Activated CD4-positive, alpha-beta T cell treated with anti-CD3 and anti-CD28 coated beads, Interleukin-2, amount 50 U/mL, for 1 hour (primary cell): ENCODE data around the gene POU3F3.

ENCODE experiments used
- DNase-seq: peaks from one replicate; pipeline ENCODE4 v3.0.0-alpha.2; 2020

POU3F3 gene

DNA sequence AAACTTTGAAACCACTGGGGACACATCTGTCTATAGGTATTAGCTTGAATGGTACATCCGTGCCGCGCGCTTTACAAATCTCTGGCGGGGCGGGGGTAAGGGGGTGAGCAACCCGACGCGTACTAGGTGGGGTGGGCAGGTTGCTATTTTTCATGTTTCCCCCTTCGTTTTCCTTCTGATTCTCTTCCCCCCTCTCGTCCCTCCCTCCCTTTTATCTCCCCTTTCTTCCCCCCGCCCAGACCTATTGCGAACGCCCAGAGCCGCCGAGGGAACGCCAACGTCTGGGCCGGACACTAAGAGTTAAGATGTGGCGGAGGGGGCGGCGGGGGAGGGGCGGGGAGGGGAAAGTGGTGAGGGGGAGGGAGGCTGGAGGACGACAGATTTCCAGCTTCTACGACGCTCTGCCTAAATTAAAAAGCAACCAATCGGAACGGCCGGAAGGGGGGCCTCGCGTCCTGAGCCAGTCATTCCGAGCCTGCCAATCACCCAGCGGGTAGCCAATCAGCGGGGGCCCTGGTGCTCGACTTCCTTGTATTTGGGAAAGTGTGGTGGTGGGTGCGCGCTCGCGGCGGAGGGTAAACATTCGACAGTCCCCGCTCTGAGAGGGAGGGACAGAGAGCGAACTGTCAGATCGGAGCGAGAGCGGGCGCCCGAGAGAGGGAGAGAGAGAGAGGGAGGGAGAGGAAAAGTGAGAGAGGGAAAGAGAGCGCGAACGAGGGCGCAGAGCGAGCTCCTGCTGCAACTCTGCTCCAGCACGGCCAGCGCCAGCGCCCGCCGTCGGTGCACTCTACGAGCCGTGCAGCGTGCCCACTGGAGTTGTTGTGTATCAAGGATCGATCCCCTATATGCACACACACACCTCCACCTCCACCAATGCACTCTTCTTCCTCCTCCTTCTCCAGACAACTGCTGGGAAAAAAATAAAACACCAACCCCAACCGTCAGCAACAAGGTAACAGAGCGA, at the start of gene POU3F3:
TSS of gene POU3F3 (plus strand) at position 582 of the 964 bp plus-strand sequence. CDS start 1,396 bp downstream, outside the sequence.
- no peak for DNase-seq

DNA sequence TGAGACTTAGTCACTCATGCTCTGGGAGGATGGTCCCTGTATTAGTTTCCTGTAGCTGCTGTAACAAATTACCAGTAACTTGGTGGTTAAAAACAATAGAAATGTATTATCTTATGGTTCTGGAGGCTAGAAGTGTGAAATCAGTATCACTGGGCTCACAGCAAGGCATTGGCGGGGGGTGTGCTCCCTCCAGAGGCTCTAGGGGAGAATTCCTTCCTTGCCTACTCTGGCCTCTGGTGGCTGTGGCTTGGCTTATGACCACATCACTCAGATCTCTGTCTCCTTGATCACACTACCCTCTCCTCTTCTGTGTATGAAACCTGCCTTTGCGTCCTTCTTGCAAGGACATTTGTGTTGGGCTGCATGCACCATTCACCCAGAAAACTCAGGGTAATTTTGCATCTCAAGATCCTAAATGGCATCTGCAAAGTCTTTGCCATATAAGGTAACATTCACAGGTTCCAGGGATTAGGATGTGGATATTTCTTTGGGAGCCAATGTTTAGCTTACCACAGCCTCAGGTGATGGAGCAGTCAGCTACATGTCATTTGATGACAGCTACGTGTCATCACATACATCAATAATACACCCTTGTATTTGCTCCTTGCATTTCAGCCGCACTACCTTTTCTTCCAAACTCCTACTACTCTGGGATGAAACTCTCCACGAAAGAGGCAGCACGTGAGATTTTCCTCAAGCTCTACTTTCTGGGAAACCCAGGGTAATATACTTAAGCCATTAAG, 49.6 kb upstream of the POU3F3 start:
- DNase-seq: no peak

DNA sequence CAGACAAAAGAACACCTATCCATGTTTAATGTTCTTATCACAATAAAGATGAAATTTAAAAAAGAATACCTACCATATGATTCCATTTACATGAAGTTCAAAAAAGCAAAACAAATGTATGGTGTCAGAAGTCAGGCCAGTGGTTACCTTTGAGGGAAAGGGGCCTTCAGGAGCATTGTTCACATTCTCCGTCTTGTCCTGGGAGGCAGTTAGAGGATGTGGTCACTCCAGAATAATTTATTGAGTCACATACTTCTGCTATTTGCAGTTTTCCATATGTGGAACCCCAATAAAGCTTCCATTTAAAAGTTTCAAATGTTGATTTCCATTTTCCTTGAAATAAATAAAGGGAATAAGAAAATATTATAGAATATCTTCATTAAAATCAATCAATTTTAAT, 41.6 kb upstream of the POU3F3 start:
- DNase-seq: no peak

DNA sequence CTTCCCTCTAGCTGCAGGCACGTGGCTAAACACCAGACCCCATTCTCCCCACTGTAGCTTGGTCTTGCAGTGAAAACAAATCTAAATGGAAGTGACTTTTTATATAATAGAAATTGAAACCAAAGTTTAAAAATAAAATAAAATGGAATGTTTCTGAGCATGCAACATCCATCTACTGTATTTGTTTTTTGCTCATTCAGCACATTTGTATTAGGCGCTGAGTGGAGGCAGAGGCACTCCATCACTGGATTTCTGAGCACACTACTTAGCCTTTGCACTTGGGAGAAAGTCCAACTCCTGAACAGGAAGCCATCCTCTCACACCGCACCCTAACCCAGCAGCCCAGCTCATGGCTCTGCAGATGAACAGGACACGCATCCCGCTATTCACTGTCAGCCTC, 37.8 kb upstream of the POU3F3 start:
- DNase-seq: no peak

DNA sequence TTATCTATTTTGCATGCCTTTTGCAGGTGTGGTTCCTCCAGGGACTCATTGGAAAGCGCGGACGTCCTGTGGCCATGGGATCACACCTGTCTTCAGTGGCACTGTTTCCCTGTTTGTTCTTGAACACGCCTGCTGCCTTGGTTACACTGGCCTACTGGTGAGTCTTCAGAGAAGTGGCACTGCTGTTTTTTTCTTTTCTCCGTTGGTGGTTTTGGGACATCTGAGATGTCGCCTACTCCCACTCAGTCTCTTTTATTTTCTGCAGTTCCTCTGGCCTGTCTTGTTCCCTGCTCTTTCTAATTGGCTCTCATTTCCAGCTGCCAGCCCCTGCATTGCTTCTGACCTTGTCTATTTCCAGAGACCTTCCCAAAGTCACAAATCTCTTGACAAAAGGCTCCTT, 35.7 kb upstream of the POU3F3 start:
- no peak for DNase-seq

DNA sequence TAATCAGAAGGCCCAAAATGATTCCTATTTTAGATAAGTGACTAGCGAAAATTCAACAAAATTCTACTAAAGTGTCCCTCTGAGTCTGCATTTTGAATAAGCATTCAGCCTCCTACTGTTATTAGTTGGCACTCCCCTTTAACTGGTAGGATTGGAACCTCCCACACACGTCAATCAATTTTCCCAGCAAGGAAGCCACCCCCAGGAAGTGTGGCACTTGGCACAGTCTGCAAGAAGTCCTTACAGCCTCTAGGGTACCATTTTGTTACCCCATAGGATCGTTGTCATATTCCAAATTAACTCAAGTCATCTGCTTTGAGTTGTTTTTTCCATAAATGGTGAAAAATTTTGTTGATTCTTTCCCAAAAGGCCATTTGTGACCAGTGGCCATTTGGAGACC, 33.8 kb upstream of the POU3F3 start:
- no peak for DNase-seq

DNA sequence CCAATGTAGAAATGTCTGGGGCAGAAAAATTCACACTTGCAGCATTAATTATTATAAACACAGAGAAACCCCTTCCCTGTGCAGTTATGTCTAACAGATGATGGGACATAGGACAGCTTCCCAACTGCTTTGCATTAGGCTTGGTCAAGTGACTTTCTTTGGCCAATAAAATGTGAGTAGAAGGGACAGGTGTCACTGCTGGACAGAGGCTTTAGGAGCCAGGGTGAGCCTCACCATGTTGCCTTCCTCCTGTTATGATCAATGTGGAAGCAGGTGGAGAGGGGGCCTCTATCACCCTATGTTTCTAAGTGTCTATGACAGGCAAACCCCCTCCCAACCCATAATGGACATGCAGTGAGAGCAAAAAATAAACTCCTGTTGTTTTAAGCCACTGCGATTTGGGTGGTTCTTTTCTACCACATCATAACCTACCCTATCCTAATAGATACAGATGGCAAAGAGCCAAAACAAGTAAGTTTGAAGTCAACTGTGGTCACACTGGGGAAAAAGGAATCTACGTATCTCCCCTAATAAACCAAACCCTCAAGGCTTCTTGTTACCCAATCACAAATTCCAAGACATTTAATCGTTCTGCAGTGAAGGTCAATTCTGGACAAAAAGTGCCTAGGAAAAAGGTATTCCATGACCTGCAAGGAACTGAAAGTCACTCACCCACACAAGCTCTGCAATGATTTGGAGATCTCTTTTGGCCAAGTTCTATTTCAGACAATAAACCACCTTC, 28.6 kb upstream of the POU3F3 start:
- DNase-seq: no peak

DNA sequence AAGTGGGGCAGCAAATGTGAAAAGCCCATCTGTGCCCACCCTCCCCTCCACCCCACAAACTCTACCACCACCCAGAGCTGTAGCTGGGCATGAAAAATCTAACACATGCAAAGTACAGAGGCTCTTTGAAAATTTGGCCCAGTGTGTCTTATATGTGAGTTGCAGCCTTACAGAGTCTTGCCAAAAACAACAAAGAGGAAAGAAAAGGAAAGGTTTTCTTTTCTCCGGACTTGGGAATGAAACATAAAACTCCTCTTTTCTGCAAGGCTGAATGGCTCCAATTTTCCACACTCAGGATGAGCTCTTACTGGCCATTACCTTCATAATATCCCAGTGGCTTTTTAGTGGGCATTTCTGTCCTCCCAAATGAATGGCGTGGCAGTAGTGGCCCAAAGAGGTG, 27.9 kb upstream of the POU3F3 start:
- DNase-seq: no peak

DNA sequence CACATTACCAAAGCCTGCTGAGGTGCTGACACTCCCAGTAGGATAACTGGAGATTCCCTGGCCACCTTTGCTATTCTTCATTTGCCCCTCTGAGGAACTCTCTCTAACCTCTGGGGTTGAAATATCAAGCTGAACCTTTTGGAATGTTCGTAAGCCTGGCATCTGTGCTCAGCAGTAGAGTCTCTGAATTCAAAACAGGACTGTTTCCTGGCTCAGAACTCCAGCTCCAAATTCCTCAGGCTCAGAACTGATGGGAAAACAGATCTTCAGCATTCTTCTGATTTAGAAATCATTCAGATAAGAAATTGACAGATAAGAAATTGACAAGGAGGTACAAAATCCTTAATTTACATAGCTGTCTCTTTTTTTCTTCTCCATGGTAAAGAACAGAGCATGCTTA, 22.2 kb upstream of the POU3F3 start:
- DNase-seq: no peak

DNA sequence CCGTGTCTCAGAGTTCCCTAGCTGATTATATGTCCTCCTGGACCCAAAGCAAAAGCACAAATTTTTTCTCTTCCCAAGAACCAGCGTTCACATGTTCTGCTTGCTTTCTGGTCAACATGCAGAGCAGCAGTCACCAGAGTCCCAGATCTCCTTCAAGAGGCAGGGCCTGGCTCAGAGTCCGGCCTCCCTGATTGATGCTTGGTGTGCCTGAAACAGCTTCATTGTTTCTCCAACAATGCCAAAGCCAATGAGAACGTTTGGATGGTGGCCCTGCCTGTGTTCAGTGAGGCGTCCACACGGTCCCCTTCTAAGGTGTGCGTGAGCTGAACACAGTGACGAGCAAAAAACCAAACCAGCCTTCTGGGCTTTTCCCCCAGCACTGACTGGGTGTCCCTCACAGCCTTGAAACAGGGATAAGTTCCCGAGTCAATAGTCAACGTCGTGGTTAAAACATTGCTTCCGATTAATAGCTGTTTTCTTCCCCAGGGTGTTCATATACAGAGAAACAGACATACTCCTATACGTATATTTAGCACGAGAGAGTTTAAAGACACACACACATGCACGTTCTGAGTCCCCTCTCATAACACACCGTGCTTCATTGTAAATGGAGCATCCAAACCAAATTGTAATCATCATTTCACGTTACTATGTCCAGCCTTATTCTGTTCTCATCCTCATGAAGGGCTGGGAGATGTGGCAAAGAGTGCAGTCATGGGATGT, 19.3 kb upstream of the POU3F3 start:
- DNase-seq: no peak

DNA sequence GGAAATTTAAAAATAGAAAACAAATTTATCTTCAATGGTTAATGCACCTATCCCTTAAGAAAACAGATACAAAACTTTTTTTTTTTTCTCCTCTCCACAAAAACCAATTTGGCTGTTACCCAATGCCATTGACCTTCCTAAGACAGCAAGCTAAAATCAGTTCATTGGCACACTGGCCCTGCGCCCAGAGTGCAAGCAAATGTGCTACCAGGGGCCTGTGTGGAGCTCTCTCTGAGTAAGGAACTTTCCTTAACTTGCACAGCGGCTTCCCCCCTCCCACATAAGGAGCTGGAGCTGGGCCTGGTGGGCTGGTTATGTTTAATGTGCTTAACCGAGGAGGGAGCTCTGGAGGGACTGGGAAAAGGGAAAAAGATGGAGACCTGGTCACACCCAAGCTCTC, 17.6 kb upstream of the POU3F3 start:
- DNase-seq: no peak

DNA sequence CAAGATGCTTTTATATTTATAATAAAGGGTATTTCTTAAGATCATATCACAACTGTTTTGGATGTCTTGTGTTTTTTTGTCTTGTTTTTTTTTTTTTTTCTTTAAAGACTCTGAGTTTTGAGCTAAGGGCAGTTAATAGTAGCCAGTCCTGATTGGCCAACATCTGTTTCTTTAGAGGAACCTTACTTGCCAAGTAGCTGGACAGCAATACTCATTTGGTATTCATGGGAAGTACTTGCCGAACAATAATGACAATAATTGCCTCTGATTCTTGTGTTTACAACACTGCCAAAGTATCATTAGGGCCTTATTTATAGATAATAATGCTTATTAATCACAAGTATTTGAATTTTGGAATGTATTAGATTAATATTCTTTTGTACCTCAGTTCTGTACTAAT, 17.1 kb upstream of the POU3F3 start:
- no peak for DNase-seq

DNA sequence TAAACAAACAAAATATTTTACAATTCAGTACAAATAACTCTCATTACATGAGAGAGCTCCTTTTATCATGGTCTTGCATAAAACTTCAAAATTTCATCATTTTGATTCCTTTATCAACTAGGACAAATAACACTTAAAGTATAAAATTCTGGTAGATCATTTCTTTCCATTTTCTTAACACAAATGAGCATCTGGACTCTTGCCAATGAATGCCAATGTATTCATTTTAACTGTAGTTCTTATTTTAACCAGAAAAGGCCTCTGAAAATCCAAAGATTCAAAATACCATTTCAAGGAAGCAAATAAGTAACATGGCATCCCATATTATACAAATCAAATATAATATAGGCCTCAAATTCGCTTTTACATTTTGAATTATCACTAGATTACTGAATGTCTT, 13.8 kb upstream of the POU3F3 start:
- DNase-seq: no peak

DNA sequence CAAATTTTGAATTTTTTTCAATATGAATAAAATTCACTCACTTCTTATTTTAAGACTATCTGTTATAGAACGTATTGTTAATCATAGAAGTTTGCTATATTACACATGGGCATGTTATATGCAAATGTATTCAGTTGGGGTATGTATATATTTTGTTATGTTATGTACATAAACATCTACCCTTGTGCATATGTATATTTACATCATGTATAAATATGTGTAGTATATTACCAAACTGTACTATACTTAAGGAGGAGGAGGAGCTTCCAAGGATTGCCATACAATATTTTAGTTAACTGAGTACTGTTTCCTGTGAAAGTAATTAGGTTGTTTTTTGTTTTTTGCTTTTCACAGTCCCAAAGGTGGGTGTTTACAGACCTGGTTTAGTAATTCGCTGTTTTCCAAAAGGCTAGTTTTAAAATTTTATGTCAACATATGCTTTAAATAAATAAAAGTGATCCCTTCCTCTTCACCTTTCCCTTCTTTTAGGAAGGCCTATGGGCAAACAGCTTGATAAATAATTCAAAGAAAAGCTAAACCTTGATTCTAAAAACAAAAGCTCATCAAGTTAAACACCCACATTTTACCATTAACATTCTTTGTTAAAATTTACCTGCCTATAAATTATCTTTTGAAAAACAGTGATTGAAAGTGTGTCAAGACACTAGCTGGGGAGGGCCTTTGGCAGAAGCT, 12.9 kb upstream of the POU3F3 start:
- DNase-seq: no peak

DNA sequence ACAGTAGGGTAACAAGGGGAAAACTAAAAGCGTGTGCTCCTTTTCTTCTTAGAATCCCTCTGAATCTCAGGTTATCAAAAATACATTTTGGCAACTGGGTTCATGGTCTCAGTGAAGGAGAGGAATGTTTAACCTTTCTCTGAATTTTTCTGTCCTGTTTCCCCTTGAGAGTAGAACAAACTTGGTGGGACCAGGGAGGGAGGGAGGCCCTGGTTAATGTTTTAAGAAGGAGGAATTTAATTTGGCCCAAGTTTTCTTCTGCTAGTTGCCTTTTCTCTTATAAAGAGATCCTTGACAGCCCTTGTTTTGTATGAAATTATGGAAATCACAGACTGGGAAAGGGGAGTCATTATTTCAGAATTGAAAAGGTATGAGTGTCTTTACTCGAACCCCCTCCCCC, 12.2 kb upstream of the POU3F3 start:
- no peak for DNase-seq

DNA sequence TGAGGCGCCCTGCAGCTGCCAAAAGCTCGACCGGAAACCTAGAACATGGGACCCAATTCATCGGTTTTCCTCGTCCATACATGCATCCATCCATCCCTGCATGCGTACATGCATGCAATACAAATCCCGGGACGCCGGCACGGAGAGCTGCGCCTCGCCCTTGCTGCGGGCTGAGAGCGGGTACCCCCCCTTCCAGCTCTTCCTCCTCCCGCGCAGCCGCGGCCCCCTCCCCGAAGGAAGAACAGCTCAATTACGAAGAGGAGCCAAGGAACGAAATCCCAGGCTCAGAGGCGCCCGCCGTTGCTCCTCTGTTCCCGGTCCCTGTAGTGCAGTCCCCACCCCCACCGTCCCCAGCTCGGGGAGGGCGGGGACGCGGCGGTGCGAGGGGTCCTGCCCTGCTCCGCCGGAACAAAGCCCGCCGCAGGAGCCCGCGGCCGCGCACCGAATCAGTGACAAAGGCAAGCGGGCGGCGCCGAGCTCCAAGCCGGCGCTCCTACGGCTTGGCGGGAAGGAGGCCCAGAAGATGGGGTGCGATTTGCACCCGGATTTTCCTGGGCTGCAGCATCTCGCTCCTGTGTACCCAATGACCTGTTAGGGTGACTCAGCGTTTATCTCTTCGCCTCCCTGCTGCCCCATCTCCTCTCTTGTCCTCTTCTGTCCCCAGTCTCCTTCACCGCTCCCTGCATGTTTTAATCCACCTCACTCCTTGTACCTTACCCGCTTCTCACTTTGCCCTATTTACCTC, 8.9 kb upstream of the POU3F3 start:
- DNase-seq: no peak

DNA sequence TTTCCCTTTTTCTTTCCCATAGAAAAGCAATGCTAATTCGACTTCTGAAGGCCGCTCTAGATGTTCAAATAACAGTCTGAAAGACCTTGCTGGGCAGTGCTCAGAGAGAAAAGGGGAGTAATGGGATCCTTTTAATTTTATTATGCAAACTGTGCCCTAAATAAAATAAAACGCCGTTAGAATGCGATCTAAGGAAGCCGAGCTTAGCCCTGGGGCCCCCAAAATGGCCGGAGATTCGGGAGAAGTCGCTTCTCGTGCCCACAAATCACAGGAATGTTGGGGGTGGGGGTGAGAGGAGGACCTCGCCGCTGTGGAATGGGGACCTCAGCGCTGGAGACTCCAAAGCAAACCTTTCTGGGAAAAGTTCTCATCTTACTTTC, 8.4 kb upstream of the POU3F3 start:
- no peak for DNase-seq

DNA sequence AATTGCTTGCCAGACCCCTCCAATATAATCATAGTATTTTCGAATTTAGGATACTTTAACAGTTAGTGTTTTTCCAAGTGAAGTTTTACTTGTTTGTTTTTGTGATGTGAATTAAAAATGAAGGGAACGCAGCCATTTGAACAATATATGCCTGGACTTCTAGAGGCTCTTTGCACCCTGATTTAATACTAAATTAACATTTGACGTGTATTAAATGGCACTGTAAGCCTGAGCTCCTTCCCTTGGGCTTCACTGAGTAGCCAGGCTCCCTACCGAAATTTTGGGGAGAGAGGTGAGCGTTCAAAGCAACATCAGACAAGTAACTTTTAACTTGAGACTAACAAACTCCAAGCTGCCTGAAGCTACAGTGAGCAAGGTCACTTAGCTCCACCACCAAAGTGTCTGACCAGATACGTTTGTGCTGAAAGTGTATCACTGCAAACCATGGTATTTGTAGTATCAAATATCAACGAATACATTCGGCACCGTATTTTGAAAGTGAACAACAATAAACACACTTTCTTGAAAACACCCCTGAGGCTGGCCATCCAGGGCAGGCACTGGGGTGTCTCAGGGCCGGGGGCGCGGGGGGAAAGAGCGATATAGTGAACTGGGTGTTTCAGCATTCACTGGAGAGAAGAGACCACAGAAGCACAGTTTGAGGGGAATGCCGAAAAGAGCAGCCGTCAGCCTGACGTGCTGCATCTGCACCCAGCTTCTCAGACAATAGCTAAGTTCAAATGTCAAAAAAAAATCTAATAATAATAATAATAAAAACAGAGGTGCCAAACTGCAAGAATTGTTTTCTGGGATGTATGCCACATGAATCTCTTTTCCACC, 7.7 kb upstream of the POU3F3 start:
- DNase-seq: no peak

DNA sequence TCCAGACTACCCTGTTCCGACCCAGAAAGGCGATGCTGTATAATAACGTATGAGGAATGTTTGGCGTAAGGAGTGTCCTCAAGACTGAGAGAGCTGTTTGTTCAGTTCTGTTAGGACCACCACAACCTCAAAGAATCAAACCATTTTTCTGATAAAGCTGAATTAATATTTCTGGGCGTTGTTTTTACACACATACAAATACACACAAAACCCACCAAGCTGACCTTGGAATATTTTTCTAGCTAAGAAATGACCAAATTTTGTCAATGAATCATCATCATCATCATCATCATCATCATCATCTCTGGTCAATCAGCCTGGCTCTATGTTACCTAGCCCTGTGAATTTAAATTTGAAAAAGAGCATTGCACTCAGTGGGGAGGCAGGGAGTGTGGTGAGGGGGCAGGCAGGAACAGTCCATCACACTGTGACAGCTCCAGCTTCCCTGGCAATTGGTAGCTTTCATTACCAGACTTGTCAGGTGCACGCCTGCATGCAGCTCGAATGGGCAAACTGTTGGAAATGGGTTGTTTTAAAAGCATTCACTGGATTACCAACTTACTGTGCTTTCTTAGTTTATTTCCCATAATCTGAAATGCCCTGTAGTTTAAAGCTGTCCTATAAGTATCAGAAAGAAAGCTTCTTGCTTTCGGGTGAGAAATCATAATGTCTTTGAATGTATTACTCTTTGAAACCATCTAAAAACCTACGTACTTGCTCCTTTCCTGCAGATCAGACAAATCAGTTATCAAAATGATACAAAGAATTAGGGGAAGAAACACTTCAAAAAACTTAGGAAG, 6.9 kb upstream of the POU3F3 start:
- no peak for DNase-seq
